PFSK-1 (cell line): ENCODE data around the gene HS6ST1.

Source experiments
- POLR2AphosphoS5 ChIP-seq: IDR thresholded peaks from 2 replicates; pipeline ENCODE4 v1.6.1; 2012; ENCODE audit warnings: low read depth, mild to moderate bottlenecking, control low read depth, low read length, moderate library complexity
- REST ChIP-seq, 2 experiments: IDR thresholded peaks; 2 replicates each; pipeline versions ENCODE4 v1.6.1 to v1.8.0; 2011 to 2012; ENCODE audit warnings: low read depth in 2 of 2, low read length in 2 of 2, control low read depth in 1 of 2, inconsistent platforms in 1 of 2, mild to moderate bottlenecking in 1 of 2, moderate library complexity in 1 of 2; ENCODE audit not compliant: insufficient read depth in 1 of 2
- SIN3A ChIP-seq: IDR thresholded peaks from 2 replicates; pipeline ENCODE4 v1.6.1; 2012; ENCODE audit warnings: mild to moderate bottlenecking, low read length, moderate library complexity, borderline replicate concordance; ENCODE audit not compliant: insufficient read depth
- TAF1 ChIP-seq: IDR thresholded peaks from 2 replicates; pipeline ENCODE4 v1.6.1; 2012; ENCODE audit warnings: low read length, control low read depth, borderline replicate concordance; ENCODE audit not compliant: insufficient read depth

GRCh38 chr2:128362889-128363228 lies 44.2 kb upstream of the HS6ST1 start:
- TF ChIP-seq REST (IDR thresholded peaks at IDR 0.05; ENCODE audit: insufficient read depth in 1 of 2, low read depth in 2 of 2, low read length in 2 of 2), result no peak
- no peak for TF ChIP-seq POLR2AphosphoS5
- TF ChIP-seq SIN3A, result no peak
- no peak for TF ChIP-seq TAF1
